22Rv1 (cell line): ENCODE data around the gene GPR68.

Source experiments
- ZFX ChIP-seq: fragments of 450-650 bp; IDR thresholded peaks from 2 replicates; pipeline ENCODE4 v1.6.1; 2017; ENCODE audit warnings: antibody characterized with exemption, borderline replicate concordance
- TF ChIP-seq, protein P1 (sequence below): fragments of 450-650 bp; IDR thresholded peaks from 2 replicates; pipeline ENCODE4 v1.5.1; 2017; ENCODE audit warnings: mild to moderate bottlenecking

DNA sequence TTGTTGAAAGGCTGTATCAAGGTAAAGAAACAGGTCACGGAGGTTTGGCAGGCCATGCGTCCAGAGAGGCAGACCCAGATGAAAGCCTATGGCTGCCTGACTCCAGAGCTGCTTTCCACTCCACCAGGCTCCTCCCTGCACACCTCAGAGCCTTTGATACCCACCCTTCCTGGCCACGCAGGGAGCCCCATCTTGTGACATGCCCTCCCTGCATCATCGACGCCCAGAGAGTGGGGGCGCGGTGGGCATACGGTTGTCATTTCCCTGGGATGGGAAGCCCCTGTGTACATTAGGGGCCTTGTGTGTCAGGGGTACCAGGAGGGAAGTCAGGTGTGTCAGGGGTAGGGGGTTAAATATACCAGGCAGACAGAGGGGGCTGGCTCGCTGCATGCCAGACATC lies 30.3 kb upstream of the GPR68 start:
- TF ChIP-seq, protein P1, sequence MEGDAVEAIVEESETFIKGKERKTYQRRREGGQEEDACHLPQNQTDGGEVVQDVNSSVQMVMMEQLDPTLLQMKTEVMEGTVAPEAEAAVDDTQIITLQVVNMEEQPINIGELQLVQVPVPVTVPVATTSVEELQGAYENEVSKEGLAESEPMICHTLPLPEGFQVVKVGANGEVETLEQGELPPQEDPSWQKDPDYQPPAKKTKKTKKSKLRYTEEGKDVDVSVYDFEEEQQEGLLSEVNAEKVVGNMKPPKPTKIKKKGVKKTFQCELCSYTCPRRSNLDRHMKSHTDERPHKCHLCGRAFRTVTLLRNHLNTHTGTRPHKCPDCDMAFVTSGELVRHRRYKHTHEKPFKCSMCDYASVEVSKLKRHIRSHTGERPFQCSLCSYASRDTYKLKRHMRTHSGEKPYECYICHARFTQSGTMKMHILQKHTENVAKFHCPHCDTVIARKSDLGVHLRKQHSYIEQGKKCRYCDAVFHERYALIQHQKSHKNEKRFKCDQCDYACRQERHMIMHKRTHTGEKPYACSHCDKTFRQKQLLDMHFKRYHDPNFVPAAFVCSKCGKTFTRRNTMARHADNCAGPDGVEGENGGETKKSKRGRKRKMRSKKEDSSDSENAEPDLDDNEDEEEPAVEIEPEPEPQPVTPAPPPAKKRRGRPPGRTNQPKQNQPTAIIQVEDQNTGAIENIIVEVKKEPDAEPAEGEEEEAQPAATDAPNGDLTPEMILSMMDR = no peak
- no peak for TF ChIP-seq ZFX
